Glutamatergic neuron (in vitro differentiated cells): ENCODE results near the gene NANOGP8. TPM values are rescaled to one million over a fixed set of nuclear protein-coding genes. Genes with fewer than 3 reads are reported as not detected.

Experiments used
- DNase-seq: peaks from one replicate; pipeline ENCODE4 v3.0.0; 2022
- H3K27ac Mint-ChIP-seq: one replicate; pipeline ENCODE4 v1.8.0; 2020; ENCODE audit warnings: mild to moderate bottlenecking, mixed read lengths, inconsistent platforms; ENCODE audit not compliant: unreplicated experiment
- H3K27me3 Mint-ChIP-seq: one replicate; pipeline ENCODE4 v1.8.0; 2020; ENCODE audit warnings: mild to moderate bottlenecking, moderate library complexity, mixed read lengths, inconsistent platforms; ENCODE audit not compliant: unreplicated experiment
- H3K36me3 Mint-ChIP-seq: one replicate; pipeline ENCODE4 v1.8.0; 2020; ENCODE audit warnings: mild to moderate bottlenecking, mixed read lengths, inconsistent platforms; ENCODE audit not compliant: unreplicated experiment
- H3K4me1 Mint-ChIP-seq: one replicate; pipeline ENCODE4 v1.8.0; 2020; ENCODE audit warnings: mild to moderate bottlenecking, low read depth, mixed read lengths, inconsistent platforms; ENCODE audit not compliant: unreplicated experiment
- H3K4me3 Mint-ChIP-seq: one replicate; pipeline ENCODE4 v1.8.0; 2020; ENCODE audit warnings: mild to moderate bottlenecking, mixed read lengths, inconsistent platforms; ENCODE audit not compliant: unreplicated experiment
- H3K9me3 Mint-ChIP-seq: one replicate; pipeline ENCODE4 v1.8.0; 2020; ENCODE audit warnings: mild to moderate bottlenecking, moderate library complexity, mixed read lengths, inconsistent platforms; ENCODE audit not compliant: unreplicated experiment
- total RNA-seq: library from RNA; stranded (reverse); fragmentation: NEBNext Ultra II Directional; extraction: Animal tissue kit (Norgen Biotek cat#: 25700); gene quantifications from one replicate; pipeline ENCODE4 v1.2.1, GENCODE V29; 2021; ENCODE audit not compliant: unreplicated experiment
- TF ChIP-seq, protein P1 (sequence below): fragments of 200-600 bp; sonication (generic); IDR thresholded peaks from one replicate; pipeline ENCODE4 v1.5.0; 2021; ENCODE audit not compliant: partially characterized antibody, unreplicated experiment

Gene NANOGP8
- total RNA-seq, 1 donor from 2014 or later = 0.86 TPM

DNA sequence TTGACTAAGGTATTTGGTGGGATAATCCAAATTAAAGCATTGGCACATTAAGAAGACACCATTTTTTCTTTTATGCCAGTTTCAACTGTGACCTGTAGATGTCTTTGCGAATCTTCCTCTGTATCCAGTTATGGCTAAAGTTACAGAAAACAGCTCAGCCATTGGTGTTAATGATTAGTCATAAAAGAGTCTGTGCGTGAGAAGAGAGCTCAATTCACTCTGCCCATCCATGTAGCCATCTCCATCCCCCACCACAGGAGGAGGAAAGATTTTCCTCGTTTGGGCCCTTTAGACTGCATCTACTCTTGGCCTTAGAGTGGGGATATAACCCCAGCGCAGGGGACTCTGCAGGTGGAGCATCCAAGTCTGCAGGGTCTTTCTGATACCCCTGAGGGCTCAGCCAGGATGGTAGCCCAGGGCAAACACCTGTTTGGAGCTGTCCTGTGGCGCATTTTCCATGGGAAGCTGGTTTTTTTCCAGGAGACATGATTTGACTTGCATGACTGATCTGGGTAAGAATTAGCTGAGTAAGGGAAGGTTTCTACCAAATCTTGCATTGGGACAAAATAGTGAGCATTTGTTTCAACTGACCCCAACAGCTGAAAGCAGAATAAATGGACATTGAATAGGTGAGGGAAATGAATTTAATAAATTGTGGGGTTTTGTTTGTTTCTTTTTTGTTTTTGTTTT, 29.5 kb downstream of the NANOGP8 start:
- no peak for DNase-seq
- Mint-ChIP-seq H3K27me3 (peaks cover 1% of the 10 kb centered on the region), H3K4me3 (no peak overlapping the region), H3K9me3 (no peaks in the 10 kb centered on the region), H3K36me3 (no peaks in the 10 kb centered on the region), H3K27ac (no peak overlapping the region), H3K4me1 (no peaks in the 10 kb centered on the region)
- TF ChIP-seq, protein P1, sequence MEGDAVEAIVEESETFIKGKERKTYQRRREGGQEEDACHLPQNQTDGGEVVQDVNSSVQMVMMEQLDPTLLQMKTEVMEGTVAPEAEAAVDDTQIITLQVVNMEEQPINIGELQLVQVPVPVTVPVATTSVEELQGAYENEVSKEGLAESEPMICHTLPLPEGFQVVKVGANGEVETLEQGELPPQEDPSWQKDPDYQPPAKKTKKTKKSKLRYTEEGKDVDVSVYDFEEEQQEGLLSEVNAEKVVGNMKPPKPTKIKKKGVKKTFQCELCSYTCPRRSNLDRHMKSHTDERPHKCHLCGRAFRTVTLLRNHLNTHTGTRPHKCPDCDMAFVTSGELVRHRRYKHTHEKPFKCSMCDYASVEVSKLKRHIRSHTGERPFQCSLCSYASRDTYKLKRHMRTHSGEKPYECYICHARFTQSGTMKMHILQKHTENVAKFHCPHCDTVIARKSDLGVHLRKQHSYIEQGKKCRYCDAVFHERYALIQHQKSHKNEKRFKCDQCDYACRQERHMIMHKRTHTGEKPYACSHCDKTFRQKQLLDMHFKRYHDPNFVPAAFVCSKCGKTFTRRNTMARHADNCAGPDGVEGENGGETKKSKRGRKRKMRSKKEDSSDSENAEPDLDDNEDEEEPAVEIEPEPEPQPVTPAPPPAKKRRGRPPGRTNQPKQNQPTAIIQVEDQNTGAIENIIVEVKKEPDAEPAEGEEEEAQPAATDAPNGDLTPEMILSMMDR = no peak

DNA sequence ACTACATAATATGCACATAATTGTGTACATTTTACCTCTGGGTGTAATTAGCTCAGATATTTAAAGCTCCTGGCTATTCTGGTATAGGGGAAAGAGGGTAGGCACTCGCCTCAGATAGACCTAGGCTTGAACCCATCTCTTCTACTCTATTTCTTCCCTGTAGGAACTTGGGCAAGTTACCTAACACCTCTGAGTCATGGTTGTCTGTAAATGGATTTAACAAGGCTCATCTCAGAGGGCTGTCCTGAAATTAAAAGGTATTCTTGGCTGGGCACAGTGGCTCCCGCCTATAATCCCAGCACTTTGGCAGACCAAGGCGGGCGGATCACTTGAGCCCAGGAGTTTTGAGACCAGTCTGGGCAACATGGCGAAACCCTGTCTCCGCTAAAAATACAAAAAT, 30.7 kb downstream of the NANOGP8 start:
- TF ChIP-seq, protein P1 = no peak
- Mint-ChIP-seq H3K4me3 (no peak overlapping the region), H3K4me1 (no peaks in the 10 kb centered on the region), H3K27me3 (peaks cover 1% of the 10 kb centered on the region), H3K27ac (no peak overlapping the region), H3K9me3 (no peaks in the 10 kb centered on the region), H3K36me3 (no peaks in the 10 kb centered on the region)
- DNase-seq = no peak

DNA sequence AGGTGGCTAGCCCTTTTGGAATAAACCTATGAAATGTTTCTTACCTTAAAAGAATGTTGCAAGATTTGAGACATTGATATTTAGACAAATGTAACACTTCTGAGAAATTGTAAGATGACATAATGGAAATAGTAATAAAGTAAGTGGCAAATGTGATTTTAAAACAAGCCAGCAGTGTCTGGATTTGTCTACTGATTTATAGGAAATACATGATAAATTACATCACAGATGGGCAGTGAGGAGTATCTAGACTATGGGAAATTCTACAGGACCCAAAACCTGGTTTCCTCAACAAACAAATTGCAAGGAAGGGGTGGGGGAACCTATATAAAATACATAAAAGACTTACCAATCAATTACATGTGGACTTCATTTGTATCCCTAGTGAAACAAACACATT, 37.1 kb downstream of the NANOGP8 start:
- no peak for DNase-seq
- TF ChIP-seq, protein P1 = no peak
- H3K4me1 Mint-ChIP-seq = peaks cover 2% of the 10 kb centered on the region
- H3K27me3 Mint-ChIP-seq = no peaks in the 10 kb centered on the region
- H3K9me3 Mint-ChIP-seq = no peaks in the 10 kb centered on the region
- no peaks in the 10 kb centered on the region for H3K36me3 Mint-ChIP-seq
- no peak overlapping the region for H3K4me3 Mint-ChIP-seq
- H3K27ac Mint-ChIP-seq = no peak overlapping the region

DNA sequence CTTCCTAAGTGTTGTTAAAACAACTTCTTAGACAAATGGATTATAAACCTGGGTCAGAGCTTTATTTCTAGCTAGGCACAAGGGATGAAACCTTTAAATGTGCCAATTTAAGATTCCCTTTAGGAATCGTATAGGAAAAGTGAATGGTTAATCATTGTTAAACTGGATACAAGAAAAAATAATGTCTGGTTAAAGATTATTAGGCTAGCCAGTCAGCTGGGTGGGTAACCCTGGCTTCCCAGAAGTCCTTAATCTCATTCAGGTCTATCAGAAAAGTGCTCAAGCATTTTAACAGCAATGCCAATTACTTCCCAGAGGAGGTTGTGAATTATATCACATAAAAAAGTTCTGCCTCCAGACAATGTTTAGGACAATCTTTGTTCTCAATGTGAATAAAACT, 37.6 kb downstream of the NANOGP8 start:
- Mint-ChIP-seq H3K27ac (no peak overlapping the region), H3K4me1 (peaks cover 2% of the 10 kb centered on the region), H3K4me3 (no peak overlapping the region), H3K9me3 (no peaks in the 10 kb centered on the region), H3K27me3 (no peaks in the 10 kb centered on the region), H3K36me3 (no peaks in the 10 kb centered on the region)
- no peak for DNase-seq
- TF ChIP-seq, protein P1 = no peak

DNA sequence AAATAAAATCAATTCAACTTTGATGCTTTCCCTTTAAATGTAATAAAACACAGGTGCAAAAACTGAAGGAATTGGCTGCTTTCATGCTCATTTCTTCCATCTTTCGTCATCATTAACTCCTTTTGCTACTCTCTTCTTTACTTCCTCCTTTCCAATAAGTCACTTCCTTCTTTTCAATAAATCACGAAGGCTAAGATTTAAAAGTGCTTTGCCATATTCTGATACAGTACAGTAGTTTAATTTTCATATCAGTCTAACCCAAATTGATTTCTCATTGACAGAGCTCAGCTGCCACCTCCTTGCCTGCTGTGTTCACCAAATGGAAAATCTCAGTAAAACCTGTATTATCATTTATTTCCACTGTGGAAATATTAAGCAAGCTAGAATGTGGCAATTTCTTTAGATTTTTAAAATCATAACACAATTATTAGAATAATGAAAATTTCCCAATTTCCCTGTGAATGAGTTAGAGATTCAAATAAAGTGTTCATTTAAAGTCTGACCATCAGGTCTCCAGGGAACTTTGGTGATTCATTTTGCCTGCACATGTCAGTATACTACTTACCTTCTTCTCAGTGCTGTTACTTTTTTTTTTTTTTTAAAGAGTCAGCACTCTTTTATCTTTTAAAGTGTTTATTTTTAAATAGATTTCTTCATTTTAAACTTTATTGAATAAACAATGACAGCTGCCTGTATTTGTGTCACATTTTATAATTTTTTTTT, 41.6 kb downstream of the NANOGP8 start:
- TF ChIP-seq, protein P1 = no peak
- Mint-ChIP-seq H3K4me3 (no peak overlapping the region), H3K27me3 (no peaks in the 10 kb centered on the region), H3K36me3 (no peaks in the 10 kb centered on the region), H3K27ac (no peak overlapping the region), H3K4me1 (peaks cover 2% of the 10 kb centered on the region), H3K9me3 (no peaks in the 10 kb centered on the region)
- no peak for DNase-seq
